BJ (cell line): Measurements from ENCODE around the gene CMSS1. TPM values are rescaled to one million over a fixed set of nuclear protein-coding genes. Genes with fewer than 3 reads are reported as not detected.

Experiments used
- CTCF ChIA-PET: fragments of 350-600 bp; formaldehyde crosslinking; extraction: SDS; loops from one replicate; lab custom pipeline; 2021; ENCODE audit warnings: antibody characterized with exemption, inconsistent platforms; lab: Yijun Ruan, JAX
- POLR2A ChIA-PET: fragments of 300-600 bp; sonication (Branson Sonifier 250); formaldehyde crosslinking; extraction: SDS; loops from one replicate; lab custom pipeline; 2021; ENCODE audit warnings: antibody characterized with exemption; lab: Charles Lee
- DNase-seq: peaks from one replicate; pipeline ENCODE4 v3.0.0-alpha.2; 2011; ENCODE audit warnings: low read depth
- H3K27me3 ChIP-seq: 2 replicates; pipeline ENCODE4 v1.6.0; 2011; ENCODE audit warnings: low read length; ENCODE audit not compliant: control insufficient read depth, insufficient read depth
- H3K36me3 ChIP-seq: 2 replicates; pipeline ENCODE4 v1.5.1; 2011; ENCODE audit warnings: low read length; ENCODE audit not compliant: control insufficient read depth, insufficient read depth
- H3K4me3 ChIP-seq: 2 replicates; pipeline ENCODE4 v1.5.1; 2011; ENCODE audit warnings: low read depth, mild to moderate bottlenecking, control low read depth, low read length
- polyA plus RNA-seq: library from polyadenylated mRNA; depleted of rRNA; stranded (reverse); fragments of >200 nt; gene quantifications from 2 replicates; pipeline ENCODE4 v1.2.3, GENCODE V29; 2011
- TF ChIP-seq, protein P1 (sequence below): IDR thresholded peaks from 2 replicates; pipeline ENCODE4 v1.5.1; 2011; ENCODE audit warnings: low read depth, mild to moderate bottlenecking, control low read depth, inconsistent platforms, low read length, moderate library complexity; ENCODE audit not compliant: insufficient read depth

Gene CMSS1
- polyA plus RNA-seq, 1 experiment = 6.7 TPM

DNA sequence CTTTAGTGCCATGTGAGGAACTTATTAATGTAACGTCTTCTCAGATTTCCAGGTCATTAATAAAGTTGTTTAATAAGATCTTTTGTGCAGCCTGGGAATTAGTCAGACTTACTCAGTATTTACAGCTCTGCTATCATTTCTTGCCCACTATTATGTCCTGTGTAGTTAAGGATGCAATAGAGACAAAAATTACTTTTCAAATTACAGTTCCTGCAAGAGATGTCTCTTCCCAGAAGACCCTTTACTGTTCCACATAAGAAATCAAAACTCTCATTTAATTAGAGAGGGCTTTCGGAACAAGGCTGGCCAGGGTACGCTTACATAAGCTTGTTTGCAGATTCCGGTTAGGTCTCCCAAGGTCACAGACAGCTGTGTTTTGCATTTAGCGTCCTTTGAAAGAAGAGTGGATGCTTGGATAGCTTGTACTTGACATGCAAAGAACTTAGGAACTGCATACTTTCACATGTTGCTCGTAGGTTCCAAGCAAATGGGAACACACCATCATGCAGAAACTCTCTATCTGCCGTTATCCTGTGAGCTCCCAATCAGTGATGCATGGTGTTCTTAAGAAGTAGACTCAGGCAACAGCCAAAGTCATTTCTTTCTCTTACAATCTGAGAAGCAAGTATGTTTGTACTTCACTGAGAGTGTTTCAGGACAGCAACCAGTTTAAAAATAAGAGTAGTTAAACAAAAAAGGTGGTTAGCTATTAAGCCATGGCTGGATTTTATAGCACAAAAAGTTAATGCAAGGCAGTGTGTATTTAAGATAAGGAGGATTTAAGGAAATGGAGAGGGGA is 259.3 kb downstream of the CMSS1 start:
- DNase-seq = no peak
- POLR2A ChIA-PET = no interaction called here
- H3K27me3 ChIP-seq = no peaks in the 10 kb centered on the region
- TF ChIP-seq, protein P1, sequence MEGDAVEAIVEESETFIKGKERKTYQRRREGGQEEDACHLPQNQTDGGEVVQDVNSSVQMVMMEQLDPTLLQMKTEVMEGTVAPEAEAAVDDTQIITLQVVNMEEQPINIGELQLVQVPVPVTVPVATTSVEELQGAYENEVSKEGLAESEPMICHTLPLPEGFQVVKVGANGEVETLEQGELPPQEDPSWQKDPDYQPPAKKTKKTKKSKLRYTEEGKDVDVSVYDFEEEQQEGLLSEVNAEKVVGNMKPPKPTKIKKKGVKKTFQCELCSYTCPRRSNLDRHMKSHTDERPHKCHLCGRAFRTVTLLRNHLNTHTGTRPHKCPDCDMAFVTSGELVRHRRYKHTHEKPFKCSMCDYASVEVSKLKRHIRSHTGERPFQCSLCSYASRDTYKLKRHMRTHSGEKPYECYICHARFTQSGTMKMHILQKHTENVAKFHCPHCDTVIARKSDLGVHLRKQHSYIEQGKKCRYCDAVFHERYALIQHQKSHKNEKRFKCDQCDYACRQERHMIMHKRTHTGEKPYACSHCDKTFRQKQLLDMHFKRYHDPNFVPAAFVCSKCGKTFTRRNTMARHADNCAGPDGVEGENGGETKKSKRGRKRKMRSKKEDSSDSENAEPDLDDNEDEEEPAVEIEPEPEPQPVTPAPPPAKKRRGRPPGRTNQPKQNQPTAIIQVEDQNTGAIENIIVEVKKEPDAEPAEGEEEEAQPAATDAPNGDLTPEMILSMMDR = no peak
- H3K4me3 ChIP-seq = no peak overlapping the region
- CTCF ChIA-PET = interaction anchor here (0.5 to 1.6 kb wide), 6 partner anchors 78 to 245 kb away, joined by 3 to 5 read pairs (median 4); no protein-coding TSS in a partner anchor
- no peaks in the 10 kb centered on the region for H3K36me3 ChIP-seq

DNA sequence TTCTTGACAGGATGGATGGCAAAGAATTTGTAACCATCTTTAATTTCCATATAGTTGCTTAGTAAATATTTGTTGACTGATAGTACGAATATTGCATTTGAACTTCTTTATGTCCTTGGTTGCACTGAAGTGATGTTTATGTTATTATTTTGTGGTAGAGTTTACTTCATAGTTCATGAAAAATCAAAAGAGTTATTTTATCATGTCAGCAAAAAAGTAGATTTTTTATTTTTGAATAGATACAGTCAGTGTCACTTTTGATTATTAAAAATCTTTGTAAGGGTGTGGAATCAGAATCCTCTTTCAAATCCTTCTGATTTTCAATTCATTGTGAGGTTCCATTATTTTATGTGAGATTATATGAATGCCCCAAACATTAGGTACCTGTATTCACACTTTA is 261.7 kb downstream of the CMSS1 start:
- no peak overlapping the region for H3K4me3 ChIP-seq
- ChIA-PET POLR2A (no interaction called here), CTCF (no interaction called here)
- no peaks in the 10 kb centered on the region for H3K36me3 ChIP-seq
- TF ChIP-seq, protein P1 = no peak
- no peak for DNase-seq
- H3K27me3 ChIP-seq = no peaks in the 10 kb centered on the region

DNA sequence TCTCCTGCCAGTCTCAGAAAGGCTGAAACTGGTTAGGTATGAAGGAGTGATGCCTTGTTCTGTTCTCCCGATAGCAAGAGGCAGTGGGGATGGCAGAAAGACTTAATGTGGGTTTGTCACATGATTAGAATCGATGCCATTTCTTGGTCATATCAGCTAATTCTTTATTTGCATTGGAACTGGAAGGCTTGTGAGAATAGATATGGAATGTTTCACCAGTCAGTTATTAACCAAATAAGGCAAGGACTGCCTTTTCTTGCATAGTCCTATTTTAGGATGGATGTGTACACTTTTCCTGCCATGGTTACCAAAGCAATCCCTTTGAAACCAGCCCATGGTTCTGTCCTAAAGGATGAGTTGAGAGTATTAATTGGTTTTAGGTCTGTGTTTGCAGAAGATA is 262.9 kb downstream of the CMSS1 start:
- no peak overlapping the region for H3K4me3 ChIP-seq
- no peaks in the 10 kb centered on the region for H3K36me3 ChIP-seq
- DNase-seq = no peak
- H3K27me3 ChIP-seq = no peaks in the 10 kb centered on the region
- ChIA-PET POLR2A (interaction anchor here (0.6 kb wide), 1 partner anchor 17 kb away, joined by 6 read pairs; no protein-coding TSS in a partner anchor), CTCF (interaction anchor here (1.2 kb wide), 1 partner anchor 12 kb away, joined by 4 read pairs; no protein-coding TSS in a partner anchor)
- TF ChIP-seq, protein P1 = no peak

DNA sequence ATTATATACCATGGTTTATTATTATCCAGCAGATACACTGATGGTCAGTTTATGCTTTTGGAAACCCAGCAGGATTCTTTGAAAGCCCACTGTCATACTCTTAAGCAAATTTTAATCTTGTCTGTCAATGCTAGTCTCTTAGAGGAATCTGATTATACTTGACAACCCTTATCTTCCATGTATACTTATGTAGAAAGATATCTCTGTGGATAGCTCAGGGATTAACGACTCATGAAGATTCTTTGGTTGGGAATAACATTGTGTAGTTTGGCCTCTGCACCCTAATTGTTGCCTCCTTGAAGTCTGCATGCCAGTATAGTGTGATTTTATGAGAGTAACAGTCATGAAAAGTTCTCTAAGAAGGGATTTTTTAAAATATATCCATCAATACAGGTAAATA is 263.6 kb downstream of the CMSS1 start:
- H3K4me3 ChIP-seq = no peak overlapping the region
- ChIA-PET CTCF (interaction anchor here (1.1 kb wide), 1 partner anchor 237 kb away, joined by 3 read pairs; no protein-coding TSS in a partner anchor), POLR2A (no interaction called here)
- no peaks in the 10 kb centered on the region for H3K27me3 ChIP-seq
- TF ChIP-seq, protein P1 = no peak
- no peaks in the 10 kb centered on the region for H3K36me3 ChIP-seq
- no peak for DNase-seq

DNA sequence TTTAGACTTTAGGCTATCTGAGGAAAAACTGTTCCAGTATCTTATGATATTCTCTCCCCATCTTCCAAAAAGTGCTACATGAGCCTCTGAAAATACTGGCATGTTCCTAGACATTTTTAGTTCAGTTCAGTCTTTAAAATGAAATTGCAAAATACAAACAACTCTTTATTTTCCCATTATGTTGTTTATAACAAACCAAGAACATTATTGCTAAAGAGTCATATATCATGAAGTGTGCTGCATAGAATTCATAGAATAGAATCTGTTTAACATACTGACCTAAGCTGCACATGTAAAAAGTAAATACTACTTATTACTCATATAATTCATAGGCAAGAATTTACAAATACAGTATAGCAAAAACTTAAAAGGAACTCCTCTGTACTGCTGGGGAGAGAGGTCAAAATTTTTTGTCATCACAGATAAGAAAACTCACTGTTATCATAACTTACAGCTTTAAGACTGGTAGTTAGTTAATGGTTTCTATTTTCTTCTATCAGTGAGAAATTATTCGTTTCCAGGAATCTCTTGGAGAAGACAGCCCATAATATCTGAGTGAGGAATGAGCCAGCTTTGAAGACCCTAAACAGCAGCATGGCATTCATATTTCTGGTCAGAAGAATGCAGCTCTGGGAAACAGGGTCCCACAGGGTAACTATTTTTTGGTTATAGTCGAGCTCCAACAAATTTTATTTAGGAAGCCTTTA is 264.5 kb downstream of the CMSS1 start:
- no peak overlapping the region for H3K4me3 ChIP-seq
- DNase-seq = no peak

More for the DNA sequence above, 264.5 kb downstream of the CMSS1 start:
- ChIA-PET CTCF (interaction anchor here (0.8 to 1.1 kb wide), 2 partner anchors 13 to 238 kb away, joined by 3 read pairs; no protein-coding TSS in a partner anchor), POLR2A (no interaction called here)
- Histone ChIP-seq H3K36me3 (no peaks in the 10 kb centered on the region), H3K27me3 (no peaks in the 10 kb centered on the region)
- TF ChIP-seq, protein P1 = no peak
